Measurements from ENCODE around the gene SNX14. TPM values are rescaled to one million over a fixed set of nuclear protein-coding genes. Genes with fewer than 3 reads are reported as not detected.
A peak's percentile ranks its signal among the peaks of the same experiment; 100 is the strongest.
"Not testable (repeated sequence)": the region's sequence is repeated elsewhere in the genome, so short reads cannot be mapped to it uniquely, and the experiment has no call there.

Gene SNX14
- total RNA-seq, 3 donors from 2014 or later, result 21.1 to 30.2 (median 25.7) TPM

- Mint-ChIP-seq H3K4me1 (ENCODE audit: low read depth) (peaks cover 4% of the 10 kb centered on the region), H3K27me3 (ENCODE audit: low read depth) (no peaks in the 10 kb centered on the region), H3K36me3 (ENCODE audit: insufficient read depth) (peaks cover 46% of the 10 kb centered on the region), H3K4me3 (no peak overlapping the region), H3K9me3 (no peaks in the 10 kb centered on the region)
- DNase-seq (no peak), ATAC-seq (no peak)
Observed at GRCh38 chr6:85612690-85613474, 19.2 kb upstream of the SNX14 start.

- Mint-ChIP-seq H3K36me3 (ENCODE audit: insufficient read depth) (peaks cover 38% of the 10 kb centered on the region), H3K27me3 (ENCODE audit: low read depth) (no peaks in the 10 kb centered on the region), H3K9me3 (no peaks in the 10 kb centered on the region), H3K4me1 (ENCODE audit: low read depth) (peaks cover 4% of the 10 kb centered on the region), H3K4me3 (no peak overlapping the region)
- ATAC-seq (no peak), DNase-seq (no peak)
Observed at GRCh38 chr6:85610182-85610895, 16.7 kb upstream of the SNX14 start.

- no peak overlapping the region for H3K4me3 Mint-ChIP-seq
- ATAC-seq (no peak), DNase-seq (no peak)
- peaks cover 5% of the 10 kb centered on the region for H3K36me3 Mint-ChIP-seq (ENCODE audit: insufficient read depth)
- H3K9me3 Mint-ChIP-seq, result no peaks in the 10 kb centered on the region
- no peaks in the 10 kb centered on the region for H3K4me1 Mint-ChIP-seq (ENCODE audit: low read depth)
- H3K27me3 Mint-ChIP-seq (ENCODE audit: low read depth), result no peaks in the 10 kb centered on the region
Observed at GRCh38 chr6:85602100-85602499, 8.4 kb upstream of the SNX14 start.

- Mint-ChIP-seq H3K4me1 (ENCODE audit: low read depth) (no peaks in the 10 kb centered on the region), H3K9me3 (no peaks in the 10 kb centered on the region), H3K36me3 (ENCODE audit: insufficient read depth) (peaks cover 5% of the 10 kb centered on the region), H3K4me3 (no peak overlapping the region), H3K27me3 (ENCODE audit: low read depth) (no peaks in the 10 kb centered on the region)
- ATAC-seq (no peak), DNase-seq (no peak)
Observed at GRCh38 chr6:85600713-85601313, 7.2 kb upstream of the SNX14 start.

GRCh38 chr6:85594197-85594930 is 706 bp upstream of the SNX14 start:
- peak; percentile 43 to 54 for ATAC-seq
- Mint-ChIP-seq H3K9me3 (no peaks in the 10 kb centered on the region), H3K4me3 (peak overlapping the region; percentile 92), H3K4me1 (ENCODE audit: low read depth) (peaks cover 39% of the 10 kb centered on the region), H3K27me3 (ENCODE audit: low read depth) (no peaks in the 10 kb centered on the region), H3K36me3 (ENCODE audit: insufficient read depth) (peaks cover 5% of the 10 kb centered on the region)
- DNase-seq, result peak; percentile 28

GRCh38 chr6:85592033-85592432 is 1.6 kb downstream of the SNX14 start:
- H3K4me1 Mint-ChIP-seq (ENCODE audit: low read depth), result peaks cover 44% of the 10 kb centered on the region
- peaks cover 6% of the 10 kb centered on the region for H3K36me3 Mint-ChIP-seq (ENCODE audit: insufficient read depth)
- no peak for ATAC-seq
- DNase-seq, result no peak
- peak overlapping the region; percentile 92 for H3K4me3 Mint-ChIP-seq
- no peaks in the 10 kb centered on the region for H3K9me3 Mint-ChIP-seq
- H3K27me3 Mint-ChIP-seq (ENCODE audit: low read depth), result no peaks in the 10 kb centered on the region

GRCh38 chr6:85591207-85591606 is 2.5 kb downstream of the SNX14 start:
- Mint-ChIP-seq H3K36me3 (ENCODE audit: insufficient read depth) (peaks cover 8% of the 10 kb centered on the region), H3K27me3 (ENCODE audit: low read depth) (no peaks in the 10 kb centered on the region), H3K4me1 (ENCODE audit: low read depth) (peaks cover 47% of the 10 kb centered on the region), H3K9me3 (no peaks in the 10 kb centered on the region), H3K4me3 (no peak overlapping the region)
- no peak for DNase-seq
- ATAC-seq, result no peak

GRCh38 chr6:85585741-85586140 is 7.9 kb downstream of the SNX14 start:
- peaks cover 15% of the 10 kb centered on the region for H3K9me3 Mint-ChIP-seq
- H3K4me1 Mint-ChIP-seq (ENCODE audit: low read depth), result peaks cover 49% of the 10 kb centered on the region
- DNase-seq (no peak), ATAC-seq (no peak)
- peaks cover 50% of the 10 kb centered on the region for H3K36me3 Mint-ChIP-seq (ENCODE audit: insufficient read depth)
- H3K27me3 Mint-ChIP-seq (ENCODE audit: low read depth), result no peaks in the 10 kb centered on the region
- no peak overlapping the region for H3K4me3 Mint-ChIP-seq

- Mint-ChIP-seq H3K36me3 (ENCODE audit: insufficient read depth) (peaks cover 52% of the 10 kb centered on the region), H3K4me1 (ENCODE audit: low read depth) (peaks cover 39% of the 10 kb centered on the region), H3K9me3 (peaks cover 15% of the 10 kb centered on the region)
- DNase-seq; ATAC-seq; H3K4me3 Mint-ChIP-seq; H3K27me3 Mint-ChIP-seq (ENCODE audit: low read depth): not testable (repeated sequence)
Observed at GRCh38 chr6:85582832-85583231, 10.8 kb downstream of the SNX14 start.

- no peak for ATAC-seq
- H3K27me3 Mint-ChIP-seq (ENCODE audit: low read depth), result no peaks in the 10 kb centered on the region
- H3K4me3 Mint-ChIP-seq, result no peak overlapping the region
- H3K9me3 Mint-ChIP-seq, result peaks cover 15% of the 10 kb centered on the region
- peaks cover 35% of the 10 kb centered on the region for H3K4me1 Mint-ChIP-seq (ENCODE audit: low read depth)
- DNase-seq, result no peak
- peaks cover 49% of the 10 kb centered on the region for H3K36me3 Mint-ChIP-seq (ENCODE audit: insufficient read depth)
Observed at GRCh38 chr6:85581572-85581971, 12.1 kb downstream of the SNX14 start.

GRCh38 chr6:85580878-85581267 is 12.8 kb downstream of the SNX14 start:
- Mint-ChIP-seq H3K4me3 (no peak overlapping the region), H3K9me3 (peaks cover 15% of the 10 kb centered on the region), H3K36me3 (ENCODE audit: insufficient read depth) (peaks cover 46% of the 10 kb centered on the region), H3K27me3 (ENCODE audit: low read depth) (no peaks in the 10 kb centered on the region), H3K4me1 (ENCODE audit: low read depth) (peaks cover 32% of the 10 kb centered on the region)
- no peak for ATAC-seq
- DNase-seq, result no peak

- H3K36me3 Mint-ChIP-seq (ENCODE audit: insufficient read depth), result peaks cover 42% of the 10 kb centered on the region
- H3K27me3 Mint-ChIP-seq (ENCODE audit: low read depth), result no peaks in the 10 kb centered on the region
- H3K4me1 Mint-ChIP-seq (ENCODE audit: low read depth), result peaks cover 34% of the 10 kb centered on the region
- peaks cover 15% of the 10 kb centered on the region for H3K9me3 Mint-ChIP-seq
- no peak for DNase-seq
- no peak for ATAC-seq
- H3K4me3 Mint-ChIP-seq, result no peak overlapping the region
Observed at GRCh38 chr6:85580118-85580877, 13.4 kb downstream of the SNX14 start.

GRCh38 chr6:85579581-85579980 is 14.1 kb downstream of the SNX14 start:
- Mint-ChIP-seq H3K4me1 (ENCODE audit: low read depth) (peaks cover 36% of the 10 kb centered on the region), H3K27me3 (ENCODE audit: low read depth) (no peaks in the 10 kb centered on the region), H3K4me3 (no peak overlapping the region), H3K9me3 (peaks cover 15% of the 10 kb centered on the region), H3K36me3 (ENCODE audit: insufficient read depth) (peaks cover 35% of the 10 kb centered on the region)
- ATAC-seq, result no peak
- no peak for DNase-seq

All from activated T-cell treated with anti-CD3 and anti-CD28 coated beads, Interleukin-2, amount 50 U/mL, for 4 hours (primary cell).